HCT116 (cell line): ENCODE data around the gene MYCBP2. TPM values are rescaled to one million over a fixed set of nuclear protein-coding genes. Genes with fewer than 3 reads are reported as not detected.

Experiments used
- ATAC-seq: fragments of 200-7000 bp; cut with Tn5 transposase; 2 replicates; pipeline ENCODE4 v1.9.1; 2020; ENCODE audit warnings: mild to moderate bottlenecking, moderate library complexity
- BruUV-seq: library from RNA; stranded (reverse); fragments of 400-500 nt; replicated peaks from 2 replicates; lab custom pipeline; 2021; lab: Mats Ljungman, UMichigan
- CTCF ChIA-PET: fragments of 300-600 bp; sonication (Branson Sonifier 250); formaldehyde crosslinking; loops from one replicate; lab custom pipeline; 2021; ENCODE audit warnings: antibody characterized with exemption; lab: Charles Lee
- POLR2A ChIA-PET: fragments of 300-600, 350-600 bp; sonication (Branson Sonifier 250); formaldehyde crosslinking; loops from one replicate; lab custom pipeline; 2021; ENCODE audit warnings: antibody characterized with exemption; lab: Charles Lee
- RAD21 ChIA-PET, 2 experiments: fragments of 300-600 bp; sonication (Branson Sonifier 250); formaldehyde crosslinking; loops; one replicate each; lab custom pipeline; 2023; ENCODE audit warnings: low total read pairs in 2 of 2; ENCODE audit not compliant: uncharacterized antibody in 2 of 2, unreplicated experiment in 2 of 2, low non-redundant PET in 1 of 2; lab: Charles Lee
- DNase-seq: peaks from one replicate; pipeline ENCODE4 v3.0.0-alpha.2; 2010; ENCODE audit warnings: low read depth, low spot score
- H2AFZ ChIP-seq: fragments of 200-600 bp; shearing (Covaris generic), sonication (generic); 2 replicates; pipeline ENCODE4 v1.6.1; 2017; ENCODE audit warnings: low read depth, mixed run types, mixed read lengths, antibody characterized with exemption, low read length; ENCODE audit not compliant: poor library complexity, severe bottlenecking
- H3K27ac ChIP-seq: 2 replicates; pipeline ENCODE4 v1.5.1; 2012; ENCODE audit warnings: low read depth, low read length
- H3K27me3 ChIP-seq: fragments of 200-600 bp; sonication (generic); 2 replicates; pipeline ENCODE4 v1.6.1; 2016; ENCODE audit warnings: mixed run types, low read length, mixed read lengths; ENCODE audit not compliant: insufficient read depth
- H3K36me3 ChIP-seq, 2 experiments: fragments of 200-500 bp in 1 of 2; fragments of 200-600 bp in 1 of 2; sonication (Bioruptor generic) in 1 of 2; sonication (generic) in 1 of 2; 2 replicates each; pipeline versions ENCODE4 v1.5.1 to v1.6.1; 2014 to 2016; ENCODE audit warnings: low read length in 2 of 2, inconsistent platforms in 1 of 2, mixed read lengths in 1 of 2, mixed run types in 1 of 2; ENCODE audit not compliant: insufficient read depth in 2 of 2, control insufficient read depth in 1 of 2
- H3K4me1 ChIP-seq, 2 experiments: fragments of 200-600 bp in 1 of 2; sonication (generic) in 1 of 2; 2 replicates each; pipeline versions ENCODE4 v1.5.1 to v1.6.1; 2012 to 2017; ENCODE audit warnings: low read length in 2 of 2, inconsistent platforms in 1 of 2, mild to moderate bottlenecking in 1 of 2, mixed read lengths in 1 of 2, mixed run types in 1 of 2, moderate library complexity in 1 of 2; ENCODE audit not compliant: insufficient read depth in 2 of 2, control insufficient read depth in 1 of 2
- H3K4me2 ChIP-seq: fragments of 200-600 bp; sonication (generic); 2 replicates; pipeline ENCODE4 v1.6.1; 2017; ENCODE audit warnings: mixed run types, low read length, mixed read lengths
- H3K4me3 ChIP-seq, 2 experiments: fragments of 200-600 bp in 1 of 2; sonication (generic) in 1 of 2; replicated peaks in 1 of 2; 2 replicates each; pipeline ENCODE4 v1.5.1; 2011 to 2016; ENCODE audit warnings: low read length in 2 of 2, control low read depth in 1 of 2, low read depth in 1 of 2, mild to moderate bottlenecking in 1 of 2, mixed read lengths in 1 of 2, mixed run types in 1 of 2
- H3K79me2 ChIP-seq: fragments of 200-600 bp; sonication (generic); 2 replicates; pipeline ENCODE4 v1.6.1; 2017; ENCODE audit warnings: mild to moderate bottlenecking, mixed run types, low read length, moderate library complexity, mixed read lengths; ENCODE audit not compliant: insufficient read depth
- H3K9ac ChIP-seq: fragments of 200-600 bp; sonication (generic); 2 replicates; pipeline ENCODE4 v1.6.1; 2016; ENCODE audit warnings: low read length, mixed read lengths
- H3K9me2 ChIP-seq: fragments of 200-600 bp; sonication (generic), shearing (Covaris generic); 2 replicates; pipeline ENCODE4 v1.6.1; 2017; ENCODE audit warnings: mixed run types, mild to moderate bottlenecking, moderate library complexity; ENCODE audit not compliant: insufficient read depth
- H3K9me3 ChIP-seq, 2 experiments: fragments of 200-500 bp in 1 of 2; fragments of 200-600 bp in 1 of 2; sonication (Bioruptor generic) in 1 of 2; sonication (generic) in 1 of 2; 2 replicates each; pipeline ENCODE4 v1.6.1; 2014 to 2017; ENCODE audit warnings: low read length in 2 of 2, mixed read lengths in 2 of 2, inconsistent platforms in 1 of 2, low read depth in 1 of 2, mild to moderate bottlenecking in 1 of 2, mixed run types in 1 of 2, moderate library complexity in 1 of 2; ENCODE audit not compliant: control insufficient read depth in 1 of 2, insufficient read depth in 1 of 2
- H4K20me1 ChIP-seq: fragments of 200-600 bp; sonication (generic), shearing (Covaris generic); 2 replicates; pipeline ENCODE4 v1.6.1; 2017; ENCODE audit warnings: mixed run types, mild to moderate bottlenecking, moderate library complexity; ENCODE audit not compliant: insufficient read depth
- POLR2A ChIP-seq: IDR thresholded peaks from 2 replicates; pipeline ENCODE4 v1.7.0; 2011; ENCODE audit warnings: borderline replicate concordance; ENCODE audit not compliant: insufficient read depth, insufficient read length; ENCODE audit errors: extremely low read depth
- RAD21 ChIP-seq: IDR thresholded peaks from 2 replicates; pipeline ENCODE4 v1.6.1; 2012; ENCODE audit warnings: low read depth, mild to moderate bottlenecking
- REST ChIP-seq: IDR thresholded peaks from 2 replicates; pipeline ENCODE4 v1.6.1; 2012; ENCODE audit warnings: low read depth
- SIN3A ChIP-seq: IDR thresholded peaks from 2 replicates; pipeline ENCODE4 v1.6.1; 2012; ENCODE audit warnings: low read depth
- TCF7L2 ChIP-seq: IDR thresholded peaks from 2 replicates; pipeline ENCODE4 v1.7.0; 2011; ENCODE audit warnings: borderline replicate concordance, inconsistent platforms; ENCODE audit not compliant: insufficient read depth, insufficient read length; ENCODE audit errors: extremely low read depth
- YY1 ChIP-seq: IDR thresholded peaks from 2 replicates; pipeline ENCODE4 v1.6.1; 2011; ENCODE audit warnings: low read length, low read depth, moderate library complexity, mild to moderate bottlenecking; ENCODE audit not compliant: insufficient replicate concordance; ENCODE audit errors: extremely low read depth
- ZNF274 ChIP-seq: fragments of 200-500 bp; sonication (Bioruptor generic); IDR thresholded peaks from 2 replicates; pipeline ENCODE4 v1.6.1; 2014; ENCODE audit warnings: mild to moderate bottlenecking, low read depth, low read length, inconsistent platforms
- intact Hi-C: fragments of 100-400 bp; cut with micrococcal nuclease; formaldehyde crosslinking; loops from 2 replicates; pipeline ENCODE4 v1.10.0; 2022
- total RNA-seq: library from RNA; stranded (reverse); gene quantifications from one replicate; pipeline ENCODE4 v1.2.1, GENCODE V29; 2021; ENCODE audit not compliant: unreplicated experiment

MYCBP2 gene
- total RNA-seq, 1 experiment from 2014 or later: 48.5 TPM

- ATAC-seq (no peak), DNase-seq (no peak)
- Histone ChIP-seq H3K4me2 (no peak overlapping the region), H3K9me2 (no peaks in the 10 kb centered on the region), H4K20me1 (no peaks in the 10 kb centered on the region), H3K9ac (no peak overlapping the region), H3K9me3 (no peaks in the 10 kb centered on the region), H3K4me1 (no peaks in the 10 kb centered on the region), H3K4me3 (no peak overlapping the region), H3K36me3 (peaks cover 16 to 17% of the 10 kb centered on the region in 2 experiments; a peak in 3 of 4 replicates), H2AFZ (no peak overlapping the region), H3K27ac (no peak overlapping the region), H3K79me2 (peaks cover 20% of the 10 kb centered on the region; the same call in 1 of the 2 replicates), H3K27me3 (no peaks in the 10 kb centered on the region)
- intact Hi-C loops: loop anchor here (10.0 kb wide), 1 partner anchor 1327 kb away; no protein-coding TSS in a partner anchor
- ChIA-PET CTCF (interaction anchor here (0.6 to 1.6 kb wide), 3 partner anchors 30 to 769 kb away, joined by 3 to 4 read pairs (median 3); no protein-coding TSS in a partner anchor), POLR2A (no interaction called here), RAD21 (no interaction called here)
- no TSS peak for BruUV-seq
- TF ChIP-seq REST (no peak), ZNF274 (no peak), TCF7L2 (no peak), RAD21 (no peak), YY1 (no peak), POLR2A (no peak), SIN3A (no peak)
These were observed 325.4 kb downstream of the MYCBP2 start for GRCh38 chr13:77001540-77001939.
